SU-DHL-6 (cell line): ENCODE results near the gene UBR7.

Experiments used
- H2AFZ ChIP-seq: fragments of 200-600 bp; sonication (generic); 2 replicates; pipeline ENCODE4 v1.6.1; 2014; ENCODE audit warnings: low read depth, mild to moderate bottlenecking, moderate library complexity, mixed read lengths, antibody characterized with exemption, low read length; ENCODE audit not compliant: severe bottlenecking
- H3F3A ChIP-seq: fragments of 200-600 bp; shearing (Covaris generic); 2 replicates; pipeline ENCODE4 v1.6.0; 2016; ENCODE audit warnings: antibody characterized with exemption, mild to moderate bottlenecking; ENCODE audit not compliant: insufficient read depth
- H3K27ac ChIP-seq: fragments of 200-600 bp; sonication (generic); 2 replicates; pipeline ENCODE4 v1.5.1; 2016; ENCODE audit warnings: low read depth, mild to moderate bottlenecking, low read length, moderate library complexity, mixed read lengths
- H3K27me3 ChIP-seq: fragments of 200-600 bp; sonication (generic), shearing (Covaris generic); 2 replicates; pipeline ENCODE4 v1.6.0; 2014; ENCODE audit warnings: mild to moderate bottlenecking, low read length
- H3K36me3 ChIP-seq: fragments of 200-600 bp; sonication (generic); 2 replicates; pipeline ENCODE4 v1.6.1; 2014; ENCODE audit warnings: mild to moderate bottlenecking, low read length, mixed read lengths
- H3K4me2 ChIP-seq: fragments of 300-600, 200-600 bp; shearing (Covaris generic), sonication (generic); 2 replicates; pipeline ENCODE4 v1.6.0; 2014; ENCODE audit warnings: low read length, low read depth, mild to moderate bottlenecking; ENCODE audit not compliant: poor library complexity, severe bottlenecking
- H3K4me3 ChIP-seq: fragments of 200-600 bp; sonication (generic); 2 replicates; pipeline ENCODE4 v1.5.1; 2014; ENCODE audit warnings: antibody characterized with exemption, low read length, mild to moderate bottlenecking, mixed read lengths; ENCODE audit not compliant: insufficient read depth, poor library complexity, severe bottlenecking
- H3K79me2 ChIP-seq: fragments of 200-600 bp; sonication (generic); 2 replicates; pipeline ENCODE4 v1.6.1; 2014; ENCODE audit warnings: mild to moderate bottlenecking, low read length, moderate library complexity; ENCODE audit not compliant: insufficient read depth
- H3K9ac ChIP-seq: fragments of 200-600 bp; sonication (generic); 2 replicates; pipeline ENCODE4 v1.7.0; 2014; ENCODE audit warnings: mild to moderate bottlenecking, low read length
- H3K9me2 ChIP-seq: fragments of 200-600 bp; sonication (generic); replicated peaks from 2 replicates; pipeline ENCODE4 v1.6.1; 2014; ENCODE audit warnings: low read length; ENCODE audit not compliant: insufficient read depth
- H3K9me3 ChIP-seq: fragments of 200-600 bp; sonication (generic); 2 replicates; pipeline ENCODE4 v1.6.1; 2014; ENCODE audit warnings: low read length, mixed read lengths; ENCODE audit not compliant: insufficient read depth
- H4K20me1 ChIP-seq: fragments of 200-600 bp; sonication (generic); 2 replicates; pipeline ENCODE4 v1.6.1; 2014; ENCODE audit warnings: low read depth, mild to moderate bottlenecking, antibody characterized with exemption, low read length, moderate library complexity, mixed read lengths
- EZH2phosphoT487 ChIP-seq: fragments of 200-600 bp; sonication (generic), shearing (Covaris generic); conservative IDR thresholded peaks from 2 replicates; pipeline ENCODE4 v1.6.1; 2018; ENCODE audit warnings: mild to moderate bottlenecking, antibody characterized with exemption, low read length, moderate library complexity, mixed read lengths
- TF ChIP-seq, protein P1 (sequence below): fragments of 200-600 bp; sonication (generic); IDR thresholded peaks from one replicate; pipeline ENCODE4 v1.5.1; 2017; ENCODE audit warnings: antibody characterized with exemption, mild to moderate bottlenecking, low read length, moderate library complexity; ENCODE audit not compliant: insufficient read depth, poor library complexity, severe bottlenecking

The UBR7 gene

DNA sequence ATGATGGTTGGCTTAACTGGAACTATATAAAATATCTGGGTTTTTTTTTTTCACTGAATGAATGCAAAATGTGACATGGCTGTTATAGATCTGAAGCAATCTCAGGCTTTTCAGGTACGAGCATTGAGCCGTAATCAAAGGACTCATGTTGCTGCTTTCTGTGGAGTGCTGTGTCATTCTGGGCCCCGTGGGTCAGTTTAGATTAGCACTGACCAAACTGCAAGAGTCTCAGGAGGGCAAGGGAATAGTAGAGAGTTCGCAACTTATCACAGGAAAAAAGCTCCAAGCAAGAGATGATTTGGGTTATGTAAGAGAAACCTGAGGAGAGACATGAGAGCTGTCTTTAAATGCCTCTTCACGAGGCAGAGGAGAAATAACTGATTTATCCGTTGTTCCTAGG lies 59.1 kb downstream of the UBR7 start:
- H2AFZ ChIP-seq = no peak overlapping the region
- H3K79me2 ChIP-seq = no peaks in the 10 kb centered on the region
- H3K27ac ChIP-seq = no peak overlapping the region
- no peaks in the 10 kb centered on the region for H4K20me1 ChIP-seq
- no peak overlapping the region for H3K4me2 ChIP-seq
- no peak for TF ChIP-seq EZH2phosphoT487
- TF ChIP-seq, protein P1, sequence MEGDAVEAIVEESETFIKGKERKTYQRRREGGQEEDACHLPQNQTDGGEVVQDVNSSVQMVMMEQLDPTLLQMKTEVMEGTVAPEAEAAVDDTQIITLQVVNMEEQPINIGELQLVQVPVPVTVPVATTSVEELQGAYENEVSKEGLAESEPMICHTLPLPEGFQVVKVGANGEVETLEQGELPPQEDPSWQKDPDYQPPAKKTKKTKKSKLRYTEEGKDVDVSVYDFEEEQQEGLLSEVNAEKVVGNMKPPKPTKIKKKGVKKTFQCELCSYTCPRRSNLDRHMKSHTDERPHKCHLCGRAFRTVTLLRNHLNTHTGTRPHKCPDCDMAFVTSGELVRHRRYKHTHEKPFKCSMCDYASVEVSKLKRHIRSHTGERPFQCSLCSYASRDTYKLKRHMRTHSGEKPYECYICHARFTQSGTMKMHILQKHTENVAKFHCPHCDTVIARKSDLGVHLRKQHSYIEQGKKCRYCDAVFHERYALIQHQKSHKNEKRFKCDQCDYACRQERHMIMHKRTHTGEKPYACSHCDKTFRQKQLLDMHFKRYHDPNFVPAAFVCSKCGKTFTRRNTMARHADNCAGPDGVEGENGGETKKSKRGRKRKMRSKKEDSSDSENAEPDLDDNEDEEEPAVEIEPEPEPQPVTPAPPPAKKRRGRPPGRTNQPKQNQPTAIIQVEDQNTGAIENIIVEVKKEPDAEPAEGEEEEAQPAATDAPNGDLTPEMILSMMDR = no peak
- no peaks in the 10 kb centered on the region for H3K9me2 ChIP-seq
- H3F3A ChIP-seq = no peaks in the 10 kb centered on the region
- no peaks in the 10 kb centered on the region for H3K27me3 ChIP-seq
- no peak overlapping the region for H3K4me3 ChIP-seq
- H3K9ac ChIP-seq = no peak overlapping the region
- H3K9me3 ChIP-seq = no peaks in the 10 kb centered on the region
- H3K36me3 ChIP-seq = peaks cover 14% of the 10 kb centered on the region; the same call in 1 of the 2 replicates

DNA sequence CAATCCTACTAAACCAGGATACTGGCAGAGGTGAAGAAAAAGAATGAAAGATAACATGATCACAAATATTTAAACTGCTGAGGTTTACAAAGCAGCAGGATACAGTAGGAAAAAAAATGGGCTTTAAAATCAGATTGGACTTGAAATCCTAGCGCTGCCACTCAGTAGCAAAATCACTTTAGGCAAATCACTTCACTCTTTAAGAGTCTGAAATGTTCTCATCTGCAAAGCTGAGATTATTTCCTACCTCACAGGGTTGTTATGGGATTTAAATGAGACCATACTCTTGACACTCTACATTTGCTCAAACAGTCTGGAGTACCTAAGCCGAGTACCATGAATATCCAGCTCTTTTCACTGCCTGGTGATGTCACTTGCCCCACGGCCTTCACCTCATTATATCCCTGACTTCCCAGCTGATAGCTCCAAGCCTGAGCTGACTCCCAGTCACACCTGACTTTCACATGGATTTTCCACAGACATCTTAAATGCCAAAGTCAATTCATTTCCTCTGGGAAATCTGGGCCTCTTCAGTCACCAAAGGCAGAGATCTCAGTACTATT lies 60.2 kb downstream of the UBR7 start:
- no peaks in the 10 kb centered on the region for H3K9me2 ChIP-seq
- no peaks in the 10 kb centered on the region for H3F3A ChIP-seq
- peaks cover 14% of the 10 kb centered on the region; the same call in 1 of the 2 replicates for H3K36me3 ChIP-seq
- H3K9me3 ChIP-seq = no peaks in the 10 kb centered on the region
- H3K27me3 ChIP-seq = no peaks in the 10 kb centered on the region
- no peak for TF ChIP-seq EZH2phosphoT487
- TF ChIP-seq, protein P1 = no peak
- no peak overlapping the region for H3K4me2 ChIP-seq
- H3K27ac ChIP-seq = no peak overlapping the region
- no peak overlapping the region for H3K9ac ChIP-seq
- H3K4me3 ChIP-seq = no peak overlapping the region
- H2AFZ ChIP-seq = no peak overlapping the region
- no peaks in the 10 kb centered on the region for H3K79me2 ChIP-seq
- no peaks in the 10 kb centered on the region for H4K20me1 ChIP-seq

DNA sequence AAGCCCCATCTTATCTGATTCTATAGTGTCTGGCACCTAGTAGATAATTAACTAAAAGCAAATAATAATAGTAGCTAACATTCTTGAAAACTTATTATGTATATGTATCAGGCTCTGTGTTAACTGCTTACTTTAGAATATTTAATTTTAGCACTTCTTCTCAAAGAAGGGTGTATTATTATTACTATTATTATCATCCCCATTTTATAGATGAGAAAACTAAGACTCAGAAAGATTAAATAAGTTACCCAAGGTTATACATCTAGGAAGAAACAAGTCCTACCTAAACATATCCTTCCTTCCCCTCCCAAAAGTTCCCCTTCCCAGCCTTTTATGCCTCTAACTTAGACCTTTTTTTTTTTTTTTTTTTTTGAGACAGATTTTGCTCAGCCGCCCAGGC lies 61.4 kb downstream of the UBR7 start:
- TF ChIP-seq, protein P1 = no peak
- no peak for TF ChIP-seq EZH2phosphoT487
- Histone ChIP-seq H3K9me3 (no peaks in the 10 kb centered on the region), H3K9ac (no peak overlapping the region), H3F3A (no peaks in the 10 kb centered on the region), H3K79me2 (no peaks in the 10 kb centered on the region), H3K4me3 (no peak overlapping the region), H3K27me3 (no peaks in the 10 kb centered on the region), H4K20me1 (no peaks in the 10 kb centered on the region), H3K4me2 (no peak overlapping the region), H3K9me2 (no peaks in the 10 kb centered on the region), H3K27ac (no peak overlapping the region), H2AFZ (no peak overlapping the region), H3K36me3 (peaks cover 7% of the 10 kb centered on the region; the same call in 1 of the 2 replicates)
